ENCODE results near the gene PDZD2. TPM values are rescaled to one million over a fixed set of nuclear protein-coding genes. Genes with fewer than 3 reads are reported as not detected.

PDZD2 gene
- total RNA-seq, 1 experiment from 2014 or later: 0.37 TPM

DNA sequence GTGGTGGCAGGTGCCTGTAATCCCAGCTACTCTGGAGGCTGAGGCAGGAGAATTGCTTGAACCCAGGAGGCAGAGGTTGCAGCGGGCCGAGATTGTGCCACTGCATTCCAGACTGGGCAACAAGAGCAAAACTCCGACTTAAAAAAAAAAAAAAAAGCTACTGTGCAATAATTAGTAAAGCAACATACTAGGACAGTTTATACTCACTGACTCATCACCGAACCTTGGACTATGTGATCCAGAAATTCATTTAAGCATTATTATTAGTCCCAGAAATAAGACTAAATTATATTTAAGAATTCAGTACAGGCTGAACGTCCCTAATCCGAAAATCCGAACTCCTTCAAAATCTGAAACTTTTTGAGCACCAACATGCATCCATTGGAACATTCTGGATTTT is 497.4 kb downstream of the PDZD2 start:
- Histone ChIP-seq H2AFZ (ENCODE audit: low read depth, low read length, poor library complexity, severe bottlenecking) (no peak overlapping the region), H3K4me3 (replicated peaks in 1 of 2; ENCODE audit: low read depth in 1 of 2, low read length in 2 of 2) (no peak overlapping the region), H3K27me3 (ENCODE audit: insufficient read depth, low read length) (no peaks in the 10 kb centered on the region), H3K9ac (ENCODE audit: low read length) (no peak overlapping the region), H3K4me1 (ENCODE audit: control insufficient read depth in 1 of 2, insufficient read depth in 2 of 2, low read length in 2 of 2) (no peaks in the 10 kb centered on the region), H3K27ac (ENCODE audit: low read depth, low read length) (no peak overlapping the region), H3K36me3 (ENCODE audit: control insufficient read depth in 1 of 2, insufficient read depth in 2 of 2, low read length in 2 of 2) (peaks cover 10 to 15% of the 10 kb centered on the region in 2 experiments; a peak in 3 of 4 replicates), H3K79me2 (ENCODE audit: insufficient read depth, low read length) (peaks cover 83% of the 10 kb centered on the region), H3K9me3 (ENCODE audit: control insufficient read depth in 1 of 2, insufficient read depth in 1 of 2, low read depth in 1 of 2, low read length in 2 of 2) (no peaks in the 10 kb centered on the region), H3K9me2 (ENCODE audit: insufficient read depth) (no peaks in the 10 kb centered on the region), H4K20me1 (ENCODE audit: insufficient read depth) (peaks cover 8% of the 10 kb centered on the region; the same call in 1 of the 2 replicates), H3K4me2 (ENCODE audit: low read length) (no peak overlapping the region)
- DNase-seq (ENCODE audit: low read depth, low spot score) (no peak), ATAC-seq (no peak)
- POLR2A ChIA-PET: no interaction called here
- TF ChIP-seq EZH2 (IDR thresholded peaks at IDR 0.05) (no peak), CEBPB (IDR thresholded peaks at IDR 0.05; ENCODE audit: low read depth) (no peak)
- BruUV-seq (replicated peaks): no TSS peak
- intact Hi-C loops (cut with micrococcal nuclease): no loop called here
- CTCF ChIA-PET: no interaction called here
- RAD21 ChIA-PET (ENCODE audit: low non-redundant PET in 1 of 2, low total read pairs in 2 of 2, uncharacterized antibody in 2 of 2, unreplicated experiment in 2 of 2): no interaction called here

DNA sequence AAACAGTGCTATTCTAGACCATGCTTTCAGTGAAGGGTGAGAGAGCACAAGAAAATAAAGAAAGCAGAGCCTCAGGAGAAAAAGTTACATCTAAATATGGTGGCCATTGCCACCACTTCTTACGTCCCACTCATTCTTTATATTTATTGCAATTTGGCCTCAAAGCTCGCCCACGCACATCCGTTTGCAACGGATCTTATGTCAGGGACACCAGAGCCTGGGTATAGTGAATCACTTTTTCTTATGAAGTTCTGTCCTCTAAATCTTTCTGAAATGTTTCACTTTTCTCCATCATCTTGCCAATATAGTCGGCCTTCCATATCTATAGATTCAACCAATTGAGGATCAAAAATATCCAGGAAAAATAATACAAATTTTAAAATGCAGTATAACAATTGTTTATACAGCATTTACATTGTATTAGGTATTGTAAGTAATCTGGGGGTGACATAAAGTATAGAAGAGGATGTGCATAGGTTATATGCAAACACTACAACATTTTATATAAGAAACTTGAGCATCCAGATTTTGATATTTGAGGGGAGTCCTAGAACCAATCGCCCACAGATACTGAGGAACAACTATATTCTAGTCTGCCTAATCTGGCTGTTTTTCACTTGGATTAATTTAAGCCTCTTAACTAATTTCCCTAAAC is 500.0 kb downstream of the PDZD2 start:
- no peaks in the 10 kb centered on the region for H3K4me1 ChIP-seq (ENCODE audit: control insufficient read depth in 1 of 2, insufficient read depth in 2 of 2, low read length in 2 of 2)
- no peak overlapping the region for H3K9ac ChIP-seq (ENCODE audit: low read length)
- DNase-seq (ENCODE audit: low read depth, low spot score): no peak
- no peak overlapping the region for H3K4me3 ChIP-seq (replicated peaks in 1 of 2; ENCODE audit: low read depth in 1 of 2, low read length in 2 of 2)
- TF ChIP-seq ZFX (IDR thresholded peaks at IDR 0.05): no peak
- TF ChIP-seq JUND (IDR thresholded peaks at IDR 0.05): no peak
- TF ChIP-seq EGR1 (IDR thresholded peaks at IDR 0.05; ENCODE audit: low read depth): no peak
- no peak for TF ChIP-seq ZNF274 (IDR thresholded peaks at IDR 0.05; ENCODE audit: low read depth, low read length)
- TF ChIP-seq SP1 (IDR thresholded peaks at IDR 0.05; ENCODE audit: low read depth): no peak
- TF ChIP-seq POLR2AphosphoS5 (IDR thresholded peaks at IDR 0.05; ENCODE audit: low read depth, low read length): no peak
- TF ChIP-seq RAD21 (IDR thresholded peaks at IDR 0.05; ENCODE audit: low read depth): no peak
- TF ChIP-seq TCF7L2 (IDR thresholded peaks at IDR 0.05; ENCODE audit: borderline replicate concordance, extremely low read depth, insufficient read depth, insufficient read length): no peak
- TF ChIP-seq CEBPB (IDR thresholded peaks at IDR 0.05; ENCODE audit: low read depth): no peak
- TF ChIP-seq FOSL1 (IDR thresholded peaks at IDR 0.05; ENCODE audit: low read depth): no peak
- H3K9me3 ChIP-seq (ENCODE audit: control insufficient read depth in 1 of 2, insufficient read depth in 1 of 2, low read depth in 1 of 2, low read length in 2 of 2): no peaks in the 10 kb centered on the region
- H2AFZ ChIP-seq (ENCODE audit: low read depth, low read length, poor library complexity, severe bottlenecking): no peak overlapping the region
- BruUV-seq (replicated peaks): TSS peak; percentile 9
- H3K4me2 ChIP-seq (ENCODE audit: low read length): no peak overlapping the region
- intact Hi-C loops (cut with micrococcal nuclease): no loop called here
- peaks cover 10 to 11% of the 10 kb centered on the region in 2 experiments; a peak in 3 of 4 replicates for H3K36me3 ChIP-seq (ENCODE audit: control insufficient read depth in 1 of 2, insufficient read depth in 2 of 2, low read length in 2 of 2)
- ChIA-PET POLR2A (no interaction called here), RAD21 (ENCODE audit: low non-redundant PET in 1 of 2, low total read pairs in 2 of 2, uncharacterized antibody in 2 of 2, unreplicated experiment in 2 of 2) (no interaction called here), CTCF (no interaction called here)
- peaks cover 13% of the 10 kb centered on the region; the same call in 1 of the 2 replicates for H4K20me1 ChIP-seq (ENCODE audit: insufficient read depth)
- H3K27me3 ChIP-seq (ENCODE audit: insufficient read depth, low read length): no peaks in the 10 kb centered on the region
- no peak overlapping the region for H3K27ac ChIP-seq (ENCODE audit: low read depth, low read length)
- peaks cover 69% of the 10 kb centered on the region for H3K79me2 ChIP-seq (ENCODE audit: insufficient read depth, low read length)
- H3K9me2 ChIP-seq (ENCODE audit: insufficient read depth): no peaks in the 10 kb centered on the region
- no peak for ATAC-seq
